Measurements from ENCODE around the gene CLIC4. TPM values are rescaled to one million over a fixed set of nuclear protein-coding genes. Genes with fewer than 3 reads are reported as not detected.

CLIC4 gene
- total and polyA plus RNA-seq, 2 experiments from 2014 or later: 92.5 to 308 TPM

GRCh38 chr1:24875991-24876506 is 130.8 kb downstream of the CLIC4 start:
- Mint-ChIP-seq H3K27ac (no peak overlapping the region; the same call in 1 of the 2 replicates), H3K9me3 (no peaks in the 10 kb centered on the region), H3K36me3 (ENCODE audit: low read depth) (no peaks in the 10 kb centered on the region), H3K4me1 (peaks cover 6% of the 10 kb centered on the region), H3K27me3 (ENCODE audit: insufficient read depth, low read depth, poor library complexity) (peaks cover 1% of the 10 kb centered on the region), H3K4me3 (no peak overlapping the region)
- H3K4me2 ChIP-seq: no peak overlapping the region
- peak overlapping the region; percentile 86; the same call in 1 of the 2 replicates for H2AFZ ChIP-seq
- no peaks in the 10 kb centered on the region for H3K4me1 ChIP-seq (ENCODE audit: insufficient read depth)
- no peaks in the 10 kb centered on the region for H3K79me2 ChIP-seq (replicated peaks; ENCODE audit: insufficient read depth)
- no peaks in the 10 kb centered on the region for H3K9me2 ChIP-seq (ENCODE audit: insufficient read depth)
- H3F3A ChIP-seq (replicated peaks; ENCODE audit: low read depth): no peaks in the 10 kb centered on the region
- H4K20me1 ChIP-seq (replicated peaks; ENCODE audit: insufficient read depth): no peaks in the 10 kb centered on the region
- H3K27ac ChIP-seq (ENCODE audit: low read depth): no peak overlapping the region
- H3K4me3 ChIP-seq: no peak overlapping the region
- DNase-seq (ENCODE audit: low spot score): no peak
- TF ChIP-seq CREB1 (CRISPR knock-in tag; IDR thresholded peaks at IDR 0.05; ENCODE audit: low read depth) (no peak), ZNF331 (CRISPR knock-in tag; IDR thresholded peaks at IDR 0.05; ENCODE audit: low read depth) (no peak), JUNB (IDR thresholded peaks at IDR 0.05; ENCODE audit: unreplicated experiment) (no peak), EZH2phosphoT487 (IDR thresholded peaks at IDR 0.05; ENCODE audit: unreplicated experiment) (no peak), ZNF462 (CRISPR knock-in tag; IDR thresholded peaks at IDR 0.05) (no peak), ZNF114 (CRISPR knock-in tag; IDR thresholded peaks at IDR 0.05) (no peak), NANOG (IDR thresholded peaks at IDR 0.05; ENCODE audit: borderline replicate concordance) (no peak), POLR2AphosphoS5 (IDR thresholded peaks at IDR 0.05; ENCODE audit: low read depth) (no peak), EZH2 (IDR thresholded peaks at IDR 0.05; ENCODE audit: low read depth, unreplicated experiment) (no peak), CTCF (conservative IDR thresholded peaks at IDR 0.05; ENCODE audit: low read depth in 2 of 2) (no peak), STAT1 (IDR thresholded peaks at IDR 0.05; ENCODE audit: unreplicated experiment) (no peak), ETS1 (IDR thresholded peaks at IDR 0.05) (no peak)
- TF ChIP-seq, protein P1, sequence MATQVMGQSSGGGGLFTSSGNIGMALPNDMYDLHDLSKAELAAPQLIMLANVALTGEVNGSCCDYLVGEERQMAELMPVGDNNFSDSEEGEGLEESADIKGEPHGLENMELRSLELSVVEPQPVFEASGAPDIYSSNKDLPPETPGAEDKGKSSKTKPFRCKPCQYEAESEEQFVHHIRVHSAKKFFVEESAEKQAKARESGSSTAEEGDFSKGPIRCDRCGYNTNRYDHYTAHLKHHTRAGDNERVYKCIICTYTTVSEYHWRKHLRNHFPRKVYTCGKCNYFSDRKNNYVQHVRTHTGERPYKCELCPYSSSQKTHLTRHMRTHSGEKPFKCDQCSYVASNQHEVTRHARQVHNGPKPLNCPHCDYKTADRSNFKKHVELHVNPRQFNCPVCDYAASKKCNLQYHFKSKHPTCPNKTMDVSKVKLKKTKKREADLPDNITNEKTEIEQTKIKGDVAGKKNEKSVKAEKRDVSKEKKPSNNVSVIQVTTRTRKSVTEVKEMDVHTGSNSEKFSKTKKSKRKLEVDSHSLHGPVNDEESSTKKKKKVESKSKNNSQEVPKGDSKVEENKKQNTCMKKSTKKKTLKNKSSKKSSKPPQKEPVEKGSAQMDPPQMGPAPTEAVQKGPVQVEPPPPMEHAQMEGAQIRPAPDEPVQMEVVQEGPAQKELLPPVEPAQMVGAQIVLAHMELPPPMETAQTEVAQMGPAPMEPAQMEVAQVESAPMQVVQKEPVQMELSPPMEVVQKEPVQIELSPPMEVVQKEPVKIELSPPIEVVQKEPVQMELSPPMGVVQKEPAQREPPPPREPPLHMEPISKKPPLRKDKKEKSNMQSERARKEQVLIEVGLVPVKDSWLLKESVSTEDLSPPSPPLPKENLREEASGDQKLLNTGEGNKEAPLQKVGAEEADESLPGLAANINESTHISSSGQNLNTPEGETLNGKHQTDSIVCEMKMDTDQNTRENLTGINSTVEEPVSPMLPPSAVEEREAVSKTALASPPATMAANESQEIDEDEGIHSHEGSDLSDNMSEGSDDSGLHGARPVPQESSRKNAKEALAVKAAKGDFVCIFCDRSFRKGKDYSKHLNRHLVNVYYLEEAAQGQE (IDR thresholded peaks at IDR 0.05; ENCODE audit: unreplicated experiment): no peak
- no peaks in the 10 kb centered on the region for H3K27me3 ChIP-seq (ENCODE audit: insufficient read depth)
- peak; percentile 24; the same call in 1 of the 3 replicates for ATAC-seq
- no peaks in the 10 kb centered on the region for H3K36me3 ChIP-seq (ENCODE audit: insufficient read depth)

All from GM23338 (cell line).